GM18507 (cell line): ENCODE data around the gene SERPINB1.
"Not testable (repeated sequence)": the region's sequence is repeated elsewhere in the genome, so short reads cannot be mapped to it uniquely, and the experiment has no call there.

Experiments
- DNase-seq: peaks from one replicate; pipeline ENCODE4 v3.0.0; 2011; ENCODE audit warnings: low read depth; ENCODE audit not compliant: insufficient read length; ENCODE audit errors: extremely low spot score
- FAIRE-seq: peaks from 2 replicates; lab custom pipeline; 2011; peaks lifted over from hg19 to GRCh38; lab: Jason Lieb, UNC

SERPINB1 gene

DNA sequence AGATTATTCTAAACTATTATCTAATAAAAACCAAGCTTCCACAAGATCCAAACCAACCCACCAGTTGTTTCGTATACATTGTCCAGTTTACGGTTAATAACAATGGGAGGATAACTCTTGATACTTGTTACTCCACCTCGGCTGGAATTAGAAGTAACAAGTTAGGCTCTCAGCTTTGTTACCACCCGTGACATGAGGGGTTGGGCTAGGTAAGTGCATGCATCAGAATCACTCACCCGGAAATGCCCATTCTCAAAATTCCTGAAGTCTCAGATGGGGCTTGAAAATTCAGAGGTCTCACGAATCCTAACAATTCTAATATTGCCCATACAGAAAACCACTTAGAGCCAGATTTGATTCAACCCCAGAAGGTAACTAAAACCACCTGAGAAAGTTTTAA is 27.0 kb upstream of the SERPINB1 start:
- DNase-seq (no peak), FAIRE-seq (no peak)

DNA sequence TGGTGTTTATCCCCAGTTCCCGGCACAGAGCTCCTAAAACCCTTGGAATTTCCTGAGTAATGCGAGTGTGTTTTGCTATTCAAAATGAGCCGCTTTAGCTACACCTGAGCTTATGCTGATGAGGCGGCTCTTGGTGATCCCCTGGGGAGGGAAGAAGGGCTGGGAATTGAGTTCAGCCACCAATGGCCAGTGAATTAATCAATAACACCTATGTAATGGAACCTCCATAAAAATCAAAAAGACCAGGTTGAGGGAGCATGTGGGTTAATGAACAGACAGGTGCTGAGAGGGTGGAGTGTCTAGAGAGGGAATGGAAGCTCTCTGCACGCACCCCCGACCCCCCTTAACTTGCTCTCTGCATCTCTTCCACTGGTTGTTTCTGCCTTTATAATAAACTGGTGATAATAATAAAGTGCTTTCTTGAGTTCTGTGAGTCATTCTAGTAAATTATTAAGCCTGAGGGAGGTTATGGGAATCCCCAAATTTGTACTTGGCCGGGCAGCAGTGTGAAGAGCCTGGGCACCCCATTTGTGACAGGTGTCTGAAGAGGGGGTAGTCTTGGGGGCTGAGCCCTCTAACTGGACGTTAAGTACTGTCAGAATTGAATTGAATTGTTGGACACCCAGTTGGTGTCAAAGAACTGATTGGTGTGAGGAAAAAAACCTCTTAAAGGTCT is 24.6 kb upstream of the SERPINB1 start:
- FAIRE-seq (peak; percentile 94), DNase-seq (no peak)

DNA sequence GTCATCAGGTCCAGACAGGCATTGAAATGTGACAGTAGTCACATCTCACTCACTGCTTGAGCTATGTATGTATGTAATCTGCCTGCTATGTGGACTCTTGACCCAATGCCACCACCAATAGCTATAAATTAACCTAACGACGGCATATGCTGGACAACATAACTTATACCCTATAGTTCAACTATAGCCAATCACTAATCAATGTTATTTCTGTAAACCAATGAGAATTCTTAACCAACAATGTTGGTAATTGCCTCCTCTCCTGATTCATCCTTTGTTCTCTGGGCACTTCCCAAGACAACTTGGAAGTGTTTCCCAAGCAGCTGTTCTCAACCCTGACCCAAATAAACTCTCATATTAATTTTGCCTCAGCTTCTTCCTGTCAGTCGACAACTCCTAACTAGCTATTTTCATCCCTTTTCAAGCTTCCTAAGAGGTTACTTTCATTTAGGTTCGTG is 24.1 kb upstream of the SERPINB1 start:
- FAIRE-seq, result no peak
- DNase-seq, result no peak

DNA sequence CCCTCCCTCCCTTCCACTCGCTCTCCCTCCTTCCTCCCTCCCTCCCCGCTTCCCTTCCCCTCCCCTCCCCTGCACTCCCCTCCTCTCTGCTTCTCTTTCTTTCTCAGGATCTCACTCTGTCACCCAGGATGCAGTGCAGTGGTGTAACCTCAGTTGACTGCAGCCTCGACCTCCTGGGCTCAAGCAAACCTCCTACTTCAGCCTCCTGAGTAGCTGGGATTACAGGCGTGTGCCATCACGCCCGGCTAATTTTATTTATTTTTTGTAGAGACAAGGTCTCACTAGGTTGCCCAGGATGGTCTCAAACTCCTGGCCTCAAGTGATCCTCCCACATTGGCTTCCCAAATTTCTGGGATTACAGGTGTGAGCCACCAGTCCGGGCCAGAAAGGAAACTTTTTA is 23.6 kb upstream of the SERPINB1 start:
- no peak for FAIRE-seq

DNA sequence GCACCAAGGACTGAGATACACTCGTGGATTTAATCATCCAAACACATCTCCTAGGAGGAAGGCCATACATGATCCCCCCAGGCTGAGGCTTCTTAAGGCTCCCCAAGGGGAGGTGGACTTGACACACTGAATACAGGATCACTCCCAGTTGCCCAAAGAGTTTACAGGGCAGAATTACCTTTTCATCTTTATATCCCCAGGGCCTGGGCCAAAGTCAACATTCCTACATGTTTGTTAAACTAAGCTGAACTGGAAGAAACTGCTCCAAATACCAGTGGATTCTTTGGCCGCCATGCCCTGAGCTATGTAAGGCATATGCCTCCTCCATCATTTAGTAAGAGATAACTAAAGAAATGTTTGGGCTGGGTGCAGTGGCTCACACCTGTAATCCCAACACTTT is 22.2 kb upstream of the SERPINB1 start:
- FAIRE-seq, result no peak
- DNase-seq, result no peak

More for the DNA sequence above, 23.6 kb upstream of the SERPINB1 start:
- DNase-seq, result no peak

DNA sequence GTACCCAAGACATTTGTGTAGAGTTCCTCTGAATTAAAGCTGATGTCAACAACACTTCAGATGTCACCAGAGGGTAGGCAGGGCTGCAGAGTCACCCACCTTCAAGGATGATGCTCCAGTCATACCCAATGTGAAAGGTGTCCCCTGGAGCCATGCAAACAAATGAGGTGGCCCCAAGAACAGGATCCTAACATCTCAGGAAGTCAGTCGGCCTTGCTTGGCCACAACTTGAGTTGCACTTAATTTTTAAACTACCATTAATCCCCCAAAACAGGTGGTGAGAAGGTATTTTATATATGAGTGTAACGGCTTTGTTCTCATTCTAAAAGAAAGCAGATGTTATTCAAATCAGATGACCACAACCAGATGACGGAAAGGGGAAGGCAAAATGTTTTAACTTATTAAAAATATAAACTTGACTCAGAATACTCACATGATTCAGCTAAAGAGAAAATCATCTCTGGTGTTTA is 21.1 kb upstream of the SERPINB1 start:
- DNase-seq, result no peak
- peak; percentile 97 for FAIRE-seq

DNA sequence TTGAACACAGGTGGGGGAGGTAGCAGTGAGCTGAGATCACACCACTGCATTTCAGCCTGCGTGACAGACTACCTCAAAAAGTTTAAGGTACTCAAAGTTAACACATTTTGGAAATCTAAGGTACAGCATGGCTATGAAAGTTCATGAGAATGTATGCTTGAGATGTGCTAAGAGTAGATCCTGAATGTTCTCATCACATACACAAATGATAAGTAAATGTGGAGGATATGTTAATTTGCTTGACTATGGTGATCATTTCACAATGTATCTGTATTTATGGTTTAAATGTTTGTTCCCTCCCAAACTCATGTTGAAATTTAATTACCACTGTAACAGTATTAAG is 20.1 kb upstream of the SERPINB1 start:
- no peak for FAIRE-seq
- no peak for DNase-seq

DNA sequence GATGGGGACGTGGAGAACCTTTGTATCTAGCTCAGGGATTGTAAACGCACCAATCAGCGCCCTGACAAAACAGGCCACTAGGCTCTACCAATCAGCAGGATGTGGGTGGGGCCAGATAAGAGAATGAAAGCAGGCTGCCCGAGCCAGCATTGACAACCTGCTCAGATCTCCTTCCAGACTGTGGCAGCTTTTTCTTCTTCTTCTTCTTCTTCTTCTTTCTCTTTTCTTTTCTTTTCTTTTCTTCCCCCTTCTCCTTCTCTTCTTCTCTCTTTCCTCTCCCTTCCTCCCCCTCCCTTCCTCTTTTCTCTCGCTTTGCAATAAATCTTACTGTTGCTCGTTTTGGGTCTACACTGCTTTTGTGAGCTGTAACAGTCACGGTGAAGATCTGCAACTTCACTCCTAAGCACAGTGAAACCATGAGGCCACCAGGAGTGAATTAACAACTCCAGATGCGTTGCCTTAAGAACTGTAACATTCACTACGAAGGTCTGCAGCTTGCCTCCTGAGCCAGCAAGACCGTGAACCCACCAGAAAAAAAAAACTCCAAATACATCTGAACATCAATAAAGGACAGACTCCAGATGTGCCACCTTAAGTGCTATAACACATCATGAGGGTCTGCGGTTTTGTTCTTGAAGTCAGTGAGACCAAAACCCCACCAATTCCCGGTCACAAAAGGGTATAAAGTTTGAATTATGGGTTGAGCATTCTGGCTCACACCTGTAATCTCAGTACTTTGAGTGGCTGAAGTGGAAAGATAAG is 19.6 kb upstream of the SERPINB1 start:
- no peak for DNase-seq
- peak; percentile 86 for FAIRE-seq

DNA sequence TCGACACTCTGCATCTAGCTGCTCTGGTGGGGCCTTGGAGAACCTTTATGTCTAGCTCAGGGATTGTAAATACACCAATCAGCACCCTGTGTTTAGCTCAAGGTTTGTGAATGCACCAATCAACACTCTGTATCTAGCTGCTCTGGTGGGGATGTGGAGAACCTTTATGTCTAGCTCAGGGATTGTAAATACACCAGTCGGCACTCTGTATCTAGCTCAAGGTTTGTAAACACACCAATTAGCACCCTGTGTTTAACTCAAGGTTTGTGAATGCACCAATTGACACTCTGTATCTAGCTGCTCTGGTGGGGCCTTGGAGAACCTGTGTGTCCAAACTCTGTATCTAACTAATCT is 19.0 kb upstream of the SERPINB1 start:
- not testable (repeated sequence) for FAIRE-seq, DNase-seq

DNA sequence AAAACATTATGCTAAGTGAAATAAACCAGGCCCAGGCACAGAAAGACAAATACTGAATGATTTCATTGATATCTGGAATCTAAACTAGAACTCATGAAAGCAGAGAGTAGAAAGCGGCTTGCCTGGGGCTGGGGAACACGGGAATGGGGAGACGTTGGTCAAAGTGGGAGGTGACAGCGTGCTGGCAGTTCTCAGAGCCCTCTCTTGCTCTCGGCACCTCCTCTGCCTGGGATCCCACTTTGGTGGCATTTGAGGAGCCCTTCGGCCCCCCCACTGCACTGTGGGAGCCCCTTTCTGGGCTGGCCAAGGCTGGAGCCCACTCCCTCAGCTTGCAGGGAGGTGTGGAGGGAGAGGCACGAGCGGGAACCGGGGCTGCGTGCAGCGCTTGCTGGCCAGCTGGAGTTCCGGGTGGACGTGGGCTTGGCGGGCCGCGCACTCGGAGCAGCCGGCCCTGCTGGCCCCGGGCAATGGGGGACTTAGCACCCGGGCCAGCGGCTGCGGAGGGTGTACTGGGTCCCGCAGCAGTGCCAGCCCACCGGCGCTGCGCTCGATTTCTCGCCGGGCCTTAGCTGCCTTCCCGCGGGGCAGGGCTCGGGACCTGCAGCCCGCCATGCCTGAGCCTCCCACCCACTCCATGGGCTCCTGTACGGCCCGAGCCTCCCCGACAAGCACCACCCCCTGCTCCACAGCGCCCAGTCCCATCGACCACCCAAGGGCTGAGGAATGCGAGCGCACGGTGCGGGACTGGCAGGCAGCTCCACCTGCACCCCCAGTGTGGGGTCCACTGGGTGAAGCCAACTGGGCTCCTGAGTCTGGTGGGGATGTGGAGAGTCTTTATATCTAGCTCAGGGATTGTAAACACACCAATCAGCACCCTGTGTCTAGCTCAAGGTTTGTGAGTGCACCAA is 18.4 kb upstream of the SERPINB1 start:
- DNase-seq, FAIRE-seq: not testable (repeated sequence)

DNA sequence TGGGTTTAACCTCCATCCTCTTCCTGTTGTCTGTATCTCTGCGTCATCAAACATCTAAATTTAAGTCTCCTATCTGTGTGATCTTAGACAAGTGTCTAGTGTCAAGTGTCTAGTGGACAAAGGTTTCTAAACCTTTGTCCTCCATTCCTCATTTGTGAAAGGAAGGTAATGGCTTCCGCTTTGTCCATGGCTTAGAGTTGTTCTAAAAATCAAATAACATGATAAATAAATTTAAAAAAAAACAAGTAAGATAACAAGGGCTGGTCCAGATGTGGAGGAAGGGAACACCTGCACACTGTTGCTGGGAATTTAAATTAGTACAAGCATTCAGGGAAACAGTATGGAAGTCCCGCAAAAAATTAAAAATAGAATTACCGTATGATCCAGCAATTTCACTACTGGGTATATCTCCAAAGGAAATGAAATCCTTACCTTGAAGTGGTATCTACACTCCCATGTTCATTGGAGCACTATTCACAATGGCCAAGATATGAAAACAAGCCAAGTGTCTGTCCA is 17.6 kb upstream of the SERPINB1 start:
- no peak for FAIRE-seq
- no peak for DNase-seq

DNA sequence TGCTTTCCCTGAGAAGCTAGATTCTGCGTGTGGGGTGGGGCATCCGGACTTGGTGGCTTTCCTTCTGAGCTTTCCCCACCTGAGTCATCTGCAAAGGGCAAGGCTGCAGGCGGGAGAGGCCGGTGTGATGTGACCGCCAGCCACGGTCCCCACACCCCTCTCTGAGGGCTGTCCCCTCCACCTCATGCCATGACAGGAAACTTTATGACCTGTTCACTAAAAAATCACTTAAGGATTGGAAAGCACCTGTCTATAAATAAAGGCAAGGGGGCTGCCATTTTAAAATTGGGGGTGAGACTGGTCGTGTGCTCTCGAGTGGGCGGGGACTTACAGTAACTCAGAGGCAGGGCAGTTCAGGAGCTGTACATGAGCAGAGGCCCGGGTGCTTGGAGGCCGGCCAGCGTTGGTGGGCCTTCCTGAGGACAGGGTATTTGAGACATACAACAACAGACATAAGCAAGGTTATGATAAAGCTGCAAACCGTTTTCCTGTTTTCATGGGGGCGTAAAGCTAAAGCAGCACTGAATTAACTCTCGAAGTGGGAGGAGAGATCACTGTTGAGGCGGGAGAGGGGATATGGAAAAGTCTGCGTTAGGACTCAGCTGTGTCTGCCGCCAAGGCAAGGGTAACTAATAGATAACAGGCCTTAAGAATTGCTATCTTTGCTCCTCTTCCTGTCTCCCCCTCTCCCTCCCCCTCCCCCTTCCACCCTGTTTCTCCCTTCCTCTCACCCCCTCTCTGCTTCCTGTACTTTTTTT is 16.1 kb upstream of the SERPINB1 start:
- FAIRE-seq (peak; percentile 93), DNase-seq (no peak)

DNA sequence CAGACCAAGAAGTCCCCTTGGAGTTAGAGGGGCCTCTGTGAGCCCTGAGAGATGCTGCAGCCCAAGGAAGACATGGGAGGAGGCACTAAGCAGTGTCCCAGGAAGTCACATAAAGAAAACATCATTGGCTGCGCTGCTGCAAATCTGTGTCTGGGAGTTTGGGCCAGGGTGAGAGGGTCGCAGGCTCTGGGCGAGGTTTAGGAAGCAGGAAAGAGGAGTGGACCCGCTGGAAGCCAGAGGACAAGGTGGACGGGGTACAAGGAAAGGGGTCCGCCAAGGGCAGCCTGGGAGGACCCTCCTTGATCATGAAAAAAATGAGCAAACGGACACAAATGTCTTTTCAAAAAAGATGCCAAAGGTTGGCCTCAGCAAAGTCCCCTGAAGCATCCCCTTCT is 15.5 kb upstream of the SERPINB1 start:
- no peak for DNase-seq
- no peak for FAIRE-seq

DNA sequence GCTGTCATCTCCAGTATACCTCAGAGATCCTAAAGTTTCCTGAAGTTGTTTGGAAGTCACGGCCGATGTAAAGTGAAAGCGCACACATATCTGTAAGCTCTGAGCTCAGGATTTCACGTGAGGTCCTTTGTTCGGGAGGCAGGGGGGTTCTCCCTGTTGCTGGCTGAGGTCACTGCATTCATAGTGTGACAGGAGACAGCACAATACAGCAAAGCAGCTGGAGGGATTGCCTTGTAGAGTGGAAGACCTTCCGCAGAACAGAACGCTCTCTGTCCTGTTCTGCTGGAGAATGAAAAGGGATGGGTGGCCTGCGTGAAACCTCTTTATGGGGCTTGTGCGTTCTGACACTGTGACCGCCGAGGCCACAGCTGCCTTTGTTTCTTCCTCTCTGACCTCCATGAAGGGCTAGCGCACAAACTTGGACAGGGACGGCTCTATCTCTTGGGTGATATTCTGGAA is 13.4 kb upstream of the SERPINB1 start:
- DNase-seq, result no peak

DNA sequence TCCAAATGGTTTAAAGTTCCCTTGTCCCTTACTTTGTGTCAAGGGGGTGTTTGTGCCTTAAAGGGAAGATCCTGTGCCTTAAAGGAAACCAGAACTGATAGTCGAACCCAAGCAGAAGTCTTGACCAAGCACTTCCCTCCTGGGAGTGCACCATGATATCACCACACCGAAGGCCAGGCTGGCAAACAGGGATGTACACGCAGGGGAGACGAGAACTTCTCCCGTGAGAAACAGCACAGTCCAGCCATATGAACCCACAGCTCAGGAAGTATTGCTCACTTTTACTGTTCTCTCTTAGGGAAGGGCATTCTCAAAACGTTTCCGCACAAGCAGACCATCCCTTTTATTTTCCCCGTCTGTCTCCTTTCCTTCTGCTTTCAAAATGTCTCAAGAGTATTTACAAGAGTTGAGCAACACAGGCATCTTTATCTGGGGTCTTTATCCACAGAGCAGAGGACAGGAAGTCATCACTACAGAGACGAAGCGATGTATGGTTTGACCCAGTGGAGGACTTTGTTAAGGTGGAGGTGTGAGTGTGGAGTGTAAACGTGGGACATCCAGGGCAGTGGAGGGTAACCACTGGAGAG is 12.8 kb upstream of the SERPINB1 start:
- DNase-seq (no peak), FAIRE-seq (peak; percentile 58)

More for the DNA sequence above, 13.4 kb upstream of the SERPINB1 start:
- no peak for FAIRE-seq

DNA sequence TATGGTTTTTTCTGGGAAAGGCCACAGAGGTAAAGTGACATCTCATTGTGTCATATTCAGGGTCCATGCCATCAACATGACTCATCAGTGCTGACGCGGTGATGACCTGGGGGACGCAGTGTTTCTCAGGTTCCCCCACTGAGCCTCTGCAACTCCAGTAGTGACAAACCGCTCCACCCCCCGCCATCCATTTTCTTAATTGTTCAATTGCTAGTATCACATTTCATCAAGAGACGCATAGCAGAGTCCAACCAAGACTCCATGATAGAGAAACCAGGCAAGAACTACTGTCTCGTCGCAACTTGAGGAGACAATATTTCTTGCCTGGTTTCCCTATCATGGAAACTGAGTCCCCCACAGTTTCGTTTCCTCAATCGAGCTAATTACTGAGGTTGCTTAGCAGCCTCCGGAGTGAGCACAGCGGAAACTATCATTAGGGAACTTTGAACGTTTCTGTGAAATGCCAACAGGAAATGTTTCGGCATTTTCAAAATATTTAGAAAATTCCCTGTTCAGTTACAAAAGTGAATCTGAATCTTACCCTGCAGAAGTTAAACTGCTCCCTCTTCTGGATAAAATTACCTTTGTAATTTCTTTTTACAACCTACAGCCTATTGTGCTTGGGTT is 12.2 kb upstream of the SERPINB1 start:
- no peak for DNase-seq
- FAIRE-seq, result peak; percentile 87

DNA sequence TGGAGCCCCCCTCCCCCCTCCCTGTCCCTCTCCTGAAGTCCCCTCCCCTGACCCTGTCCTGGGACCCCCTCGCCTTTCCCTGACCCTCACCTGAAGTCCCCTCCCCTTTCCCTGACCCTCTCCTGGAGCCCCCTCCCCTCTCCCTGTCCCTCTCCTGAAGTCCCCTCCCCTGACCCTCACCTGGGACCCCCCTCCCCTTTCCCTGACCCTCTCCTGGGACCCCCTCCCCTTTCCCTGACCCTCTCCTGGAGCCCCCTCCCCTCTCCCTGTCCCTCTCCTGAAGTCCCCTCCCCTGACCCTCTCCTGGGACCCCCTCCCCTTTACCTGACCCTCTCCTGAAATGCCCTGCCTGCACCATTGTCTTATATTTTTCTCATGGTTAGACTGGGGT is 11.7 kb upstream of the SERPINB1 start:
- DNase-seq, FAIRE-seq: not testable (repeated sequence)

DNA sequence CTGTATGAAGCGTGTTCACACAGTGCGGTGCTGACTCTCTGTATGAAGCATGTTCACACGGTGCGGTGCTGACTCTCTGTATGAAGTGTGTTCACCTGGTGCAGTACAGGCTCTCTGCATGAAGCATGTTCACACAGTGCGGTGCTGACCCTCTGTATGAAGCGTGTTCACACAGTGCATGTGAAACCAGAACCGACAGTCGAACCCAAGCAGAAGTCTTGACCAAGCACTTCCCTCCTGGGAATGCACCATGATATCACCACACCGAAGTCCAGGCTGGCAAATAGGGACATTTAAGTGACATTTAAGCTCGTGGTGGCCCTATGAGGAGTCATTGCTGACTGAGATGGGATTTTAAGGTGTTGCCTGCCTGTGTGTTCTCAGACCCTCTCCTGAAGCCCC is 11.3 kb upstream of the SERPINB1 start:
- DNase-seq (no peak), FAIRE-seq (no peak)
